Astrocyte of the spinal cord (primary cell): ENCODE results near the gene ANGEL1.
A peak's percentile ranks its signal among the peaks of the same experiment; 100 is the strongest.

ENCODE experiments used
- DNase-seq: peaks from one replicate; pipeline ENCODE4 v3.0.0; 2011; ENCODE audit warnings: low read depth, low spot score
- H3K4me3 ChIP-seq: 2 replicates; pipeline ENCODE4 v1.5.1; 2011; ENCODE audit warnings: low read depth, mild to moderate bottlenecking, low read length, moderate library complexity
- in situ Hi-C: cut with HindIII; loops from 2 replicates; pipeline ENCODE4 v1.10.0; 2017; ENCODE audit warnings: low sequenced_read_pairs
- TF ChIP-seq, protein P1 (sequence below): IDR thresholded peaks from 2 replicates; pipeline ENCODE4 v1.5.1; 2012; ENCODE audit warnings: low read depth, mild to moderate bottlenecking, low read length, inconsistent platforms

ANGEL1 gene

DNA sequence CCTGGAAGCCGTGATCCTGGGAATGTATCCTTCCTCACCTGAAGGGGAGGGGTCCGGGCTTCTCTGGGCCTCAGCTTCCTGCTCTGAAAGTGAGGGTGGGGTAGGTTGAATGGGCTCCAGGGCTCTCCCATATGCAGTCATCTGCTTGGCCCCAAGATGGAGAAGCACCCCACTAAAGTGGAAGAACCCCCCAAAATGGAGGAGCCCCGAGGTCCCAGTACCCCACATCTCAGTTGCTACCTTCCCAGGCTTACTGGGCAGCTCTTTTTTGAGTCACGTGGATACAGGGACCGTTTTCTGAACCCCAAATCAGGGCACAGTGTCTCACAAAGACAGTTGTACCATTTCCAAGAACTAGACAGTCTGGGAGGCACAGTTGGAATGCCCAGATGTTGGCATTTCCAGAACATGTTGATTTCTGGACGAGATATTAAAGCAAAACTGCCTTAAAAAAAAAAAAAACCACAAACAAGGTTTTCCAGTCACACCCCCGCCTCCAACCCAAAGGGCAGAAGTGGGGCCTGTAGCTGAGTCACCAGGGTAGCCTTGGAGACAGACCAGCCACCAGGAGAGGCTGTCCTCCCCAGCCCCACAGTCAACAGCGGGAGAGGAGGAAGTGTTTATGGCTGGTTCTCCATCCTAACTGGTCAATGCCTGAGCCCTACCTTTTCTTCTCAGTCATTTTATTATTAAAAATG lies 39.3 kb downstream of the ANGEL1 start:
- TF ChIP-seq, protein P1, sequence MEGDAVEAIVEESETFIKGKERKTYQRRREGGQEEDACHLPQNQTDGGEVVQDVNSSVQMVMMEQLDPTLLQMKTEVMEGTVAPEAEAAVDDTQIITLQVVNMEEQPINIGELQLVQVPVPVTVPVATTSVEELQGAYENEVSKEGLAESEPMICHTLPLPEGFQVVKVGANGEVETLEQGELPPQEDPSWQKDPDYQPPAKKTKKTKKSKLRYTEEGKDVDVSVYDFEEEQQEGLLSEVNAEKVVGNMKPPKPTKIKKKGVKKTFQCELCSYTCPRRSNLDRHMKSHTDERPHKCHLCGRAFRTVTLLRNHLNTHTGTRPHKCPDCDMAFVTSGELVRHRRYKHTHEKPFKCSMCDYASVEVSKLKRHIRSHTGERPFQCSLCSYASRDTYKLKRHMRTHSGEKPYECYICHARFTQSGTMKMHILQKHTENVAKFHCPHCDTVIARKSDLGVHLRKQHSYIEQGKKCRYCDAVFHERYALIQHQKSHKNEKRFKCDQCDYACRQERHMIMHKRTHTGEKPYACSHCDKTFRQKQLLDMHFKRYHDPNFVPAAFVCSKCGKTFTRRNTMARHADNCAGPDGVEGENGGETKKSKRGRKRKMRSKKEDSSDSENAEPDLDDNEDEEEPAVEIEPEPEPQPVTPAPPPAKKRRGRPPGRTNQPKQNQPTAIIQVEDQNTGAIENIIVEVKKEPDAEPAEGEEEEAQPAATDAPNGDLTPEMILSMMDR: peak; percentile 12
- no peak overlapping the region for H3K4me3 ChIP-seq
- in situ Hi-C loops: no loop called here
- peak; percentile 83 for DNase-seq

DNA sequence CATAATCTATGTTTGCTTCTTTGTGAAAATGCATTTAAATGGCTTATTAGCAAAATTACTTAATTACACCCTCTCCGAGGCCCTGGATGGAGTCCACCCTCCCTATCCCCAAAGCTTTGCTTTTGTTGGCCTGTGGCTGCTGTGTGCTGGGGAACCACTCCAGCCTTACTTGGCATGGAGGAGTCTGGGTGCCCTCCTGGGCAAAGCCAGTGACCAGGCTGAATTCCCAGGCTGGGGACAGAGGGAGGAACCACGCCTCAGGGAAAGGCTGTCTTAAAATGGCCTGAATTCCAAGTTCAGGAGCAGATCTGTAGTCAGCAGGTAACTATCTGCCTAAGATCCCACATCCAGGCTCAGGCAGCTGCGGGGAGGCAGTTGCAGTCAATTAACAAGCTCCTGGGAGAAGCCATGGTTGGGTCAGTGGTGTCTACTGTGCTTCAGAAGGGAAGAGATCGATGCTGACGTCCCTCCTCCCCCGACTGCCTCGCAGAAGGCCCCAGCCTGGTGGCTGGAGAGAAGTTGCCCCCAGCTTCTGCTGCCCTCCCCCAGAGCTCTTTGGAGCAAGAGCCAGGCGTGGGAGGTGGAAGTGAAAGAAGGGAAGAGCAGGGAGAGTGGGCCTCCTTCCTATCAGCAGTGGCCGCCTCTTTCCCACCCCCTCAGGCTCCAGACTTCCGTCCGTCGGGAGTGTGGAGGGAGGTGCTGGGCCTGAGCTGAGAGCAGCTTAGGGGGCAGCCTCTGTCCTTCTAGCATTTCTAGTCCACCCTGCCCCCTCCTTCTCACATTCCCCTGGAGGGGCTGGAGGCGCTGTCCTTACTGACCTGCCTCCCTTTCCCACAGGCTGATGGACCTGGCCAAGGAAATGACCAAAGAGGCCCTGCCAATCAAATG lies 40.1 kb downstream of the ANGEL1 start:
- in situ Hi-C loops: no loop called here
- no peak overlapping the region for H3K4me3 ChIP-seq
- peak; percentile 43 for DNase-seq
- TF ChIP-seq, protein P1: no peak

DNA sequence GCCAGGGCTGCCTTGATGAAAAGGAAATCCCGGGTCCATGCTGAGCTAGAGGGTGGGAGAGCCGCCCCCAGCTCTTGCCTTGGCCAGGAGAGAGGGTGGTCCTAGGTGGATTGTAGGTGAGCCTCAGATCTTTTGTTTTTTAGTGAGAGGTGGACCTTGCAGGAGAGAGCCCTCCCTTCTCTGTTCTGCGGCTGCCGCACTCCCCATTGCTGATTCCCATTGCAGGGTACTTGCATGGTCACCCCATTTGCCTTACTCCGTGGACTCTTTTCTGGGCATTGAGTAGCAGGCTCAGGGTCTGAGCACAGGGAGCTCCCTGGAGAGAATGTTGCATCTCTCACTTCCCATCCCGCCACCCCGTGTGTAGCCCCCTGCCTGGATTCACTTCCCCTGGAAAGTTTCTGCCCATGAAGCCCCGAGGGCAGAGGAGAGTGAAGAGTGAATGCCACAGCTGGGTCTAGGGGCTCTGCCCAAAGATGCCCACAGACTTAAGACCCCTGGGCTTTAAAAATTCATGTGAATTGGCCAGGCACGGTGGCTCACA lies 41.2 kb downstream of the ANGEL1 start:
- in situ Hi-C loops: no loop called here
- TF ChIP-seq, protein P1: no peak
- H3K4me3 ChIP-seq: no peak overlapping the region
- no peak for DNase-seq

DNA sequence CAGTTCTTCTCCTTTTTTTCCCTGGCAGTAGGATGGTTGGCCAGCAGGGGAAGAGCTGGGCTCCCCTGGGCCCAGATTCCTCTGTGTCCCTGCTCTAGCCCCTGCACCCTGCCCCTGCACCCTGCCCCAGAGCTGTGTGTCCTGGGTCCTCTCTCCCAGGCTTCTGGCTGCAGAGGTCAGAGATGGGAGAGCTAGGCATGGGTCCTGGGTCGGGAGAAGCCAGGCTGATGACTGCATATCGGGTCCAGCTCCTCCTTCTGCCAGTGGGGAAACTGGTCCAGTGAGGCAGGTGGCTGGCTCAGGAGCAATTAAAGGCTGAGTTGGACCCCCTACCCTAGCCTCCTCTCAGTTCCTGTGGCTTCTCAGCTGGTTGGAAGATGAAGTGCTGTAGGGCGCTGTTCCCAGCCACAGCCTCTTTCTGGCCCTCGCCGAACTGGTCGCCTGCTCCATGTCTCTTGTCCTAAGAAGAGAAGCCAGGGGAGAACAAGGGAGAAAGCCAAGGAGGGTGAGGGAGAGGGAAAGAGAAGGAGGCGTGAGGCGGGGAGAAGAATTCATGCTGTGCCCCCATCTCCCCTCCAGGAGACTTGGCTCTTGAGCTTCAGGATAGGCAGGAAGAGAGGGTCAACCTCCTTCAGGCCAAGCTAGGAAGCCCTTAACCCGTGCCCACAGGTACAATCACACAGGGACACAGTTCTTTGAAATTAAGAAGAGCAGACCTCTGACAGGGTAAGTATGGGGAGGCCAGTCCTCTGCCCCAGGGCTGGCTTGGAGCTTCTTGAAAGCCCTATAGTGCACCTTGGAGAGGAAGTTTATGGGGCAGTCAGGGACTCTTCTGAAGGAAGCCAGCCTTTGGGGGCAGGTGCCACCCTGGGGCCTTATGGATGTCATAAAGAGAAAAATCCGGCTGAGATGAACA lies 41.9 kb downstream of the ANGEL1 start:
- DNase-seq: no peak
- in situ Hi-C loops: no loop called here
- TF ChIP-seq, protein P1: no peak
- H3K4me3 ChIP-seq: no peak overlapping the region

DNA sequence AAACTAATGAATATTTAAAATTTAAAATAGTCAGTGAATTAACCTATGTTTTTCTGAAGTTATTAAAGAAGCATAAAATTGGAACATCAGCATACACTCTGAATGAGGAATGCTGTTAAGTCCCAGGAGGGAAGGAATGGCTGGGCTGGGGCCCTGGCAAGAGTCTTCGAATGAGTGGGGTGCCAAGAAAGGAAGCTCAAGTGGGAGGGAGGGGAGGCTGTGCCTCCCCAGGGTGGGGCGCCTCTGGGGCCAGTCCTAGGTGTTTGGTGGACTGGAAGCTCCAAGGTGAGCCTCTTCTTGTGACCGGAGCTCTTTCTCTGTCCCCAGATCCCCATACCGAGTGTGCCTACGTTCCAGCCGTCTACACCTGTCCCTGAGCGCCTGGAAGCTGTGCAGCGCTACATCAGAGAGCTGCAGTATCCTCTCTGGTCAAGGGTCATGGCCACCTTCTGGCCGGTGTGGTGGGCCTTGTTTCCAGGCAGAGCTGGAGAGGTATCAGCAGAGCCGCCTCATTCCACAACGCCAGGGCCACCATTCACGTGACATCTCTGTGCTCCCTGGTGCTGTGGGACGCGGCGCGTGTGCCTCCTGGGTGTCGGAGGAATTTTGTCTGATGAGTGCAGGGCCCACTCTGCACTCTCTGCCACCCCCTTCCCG lies 42.9 kb downstream of the ANGEL1 start:
- TF ChIP-seq, protein P1: no peak
- DNase-seq: no peak
- in situ Hi-C loops: no loop called here
- H3K4me3 ChIP-seq: no peak overlapping the region
